Endothelial cell of umbilical vein (primary cell): Measurements from ENCODE around the gene CHML. TPM values are rescaled to one million over a fixed set of nuclear protein-coding genes. Genes with fewer than 3 reads are reported as not detected.

Experiments
- BruUV-seq: library from RNA; stranded (reverse); fragments of 400-500 nt; replicated peaks from 2 replicates; lab custom pipeline; 2021; lab: Mats Ljungman, UMichigan
- CTCF ChIA-PET: fragments of 300-600, 350-600 bp; sonication (Branson Sonifier 250); formaldehyde crosslinking; loops from one replicate; lab custom pipeline; 2021; ENCODE audit warnings: antibody characterized with exemption, inconsistent platforms; lab: Charles Lee
- POLR2A ChIA-PET: fragments of 300-600, 350-600 bp; sonication (Branson Sonifier 250); formaldehyde crosslinking; loops from one replicate; lab custom pipeline; 2021; ENCODE audit warnings: antibody characterized with exemption, inconsistent platforms; lab: Charles Lee
- DNase-seq: peaks from one replicate; pipeline ENCODE4 v3.0.0-alpha.2; 2011; ENCODE audit warnings: low read depth, low spot score
- FAIRE-seq: peaks from 2 replicates; lab custom pipeline; 2011; peaks lifted over from hg19 to GRCh38; lab: Jason Lieb, UNC
- H2AFZ ChIP-seq: 2 replicates; pipeline ENCODE4 v1.6.0; 2012; ENCODE audit warnings: low read depth, low read length, control low read depth, inconsistent platforms
- H3K27ac ChIP-seq: 2 replicates; pipeline ENCODE4 v1.5.1; 2011; ENCODE audit warnings: low read depth, mild to moderate bottlenecking, control low read depth, low read length, moderate library complexity; ENCODE audit not compliant: insufficient read depth
- H3K27me3 ChIP-seq, 2 experiments: 2 replicates each; pipeline versions ENCODE4 v1.6.0 to v1.6.1; 2011; ENCODE audit warnings: low read length in 2 of 2, mixed read lengths in 1 of 2; ENCODE audit not compliant: control insufficient read depth in 2 of 2, insufficient read depth in 2 of 2
- H3K36me3 ChIP-seq, 2 experiments: 2 replicates in 1 of 2; 3 replicates in 1 of 2; pipeline ENCODE4 v1.5.1; 2011; ENCODE audit warnings: low read length in 2 of 2, mild to moderate bottlenecking in 1 of 2, moderate library complexity in 1 of 2; ENCODE audit not compliant: control insufficient read depth in 2 of 2, insufficient read depth in 2 of 2; ENCODE audit errors: extremely low read depth in 1 of 2
- H3K4me1 ChIP-seq: 3 replicates; pipeline ENCODE4 v1.5.1; 2011; ENCODE audit warnings: mild to moderate bottlenecking, low read length; ENCODE audit not compliant: control insufficient read depth, insufficient read depth; ENCODE audit errors: extremely low read depth
- H3K4me2 ChIP-seq: 2 replicates; pipeline ENCODE4 v1.6.1; 2011; ENCODE audit warnings: low read length, control low read depth, mixed read lengths; ENCODE audit not compliant: insufficient read depth
- H3K4me3 ChIP-seq, 3 experiments: fragments of 200-600 bp in 1 of 3; sonication (generic), shearing (Covaris generic) in 1 of 3; replicated peaks in 1 of 3; 2 replicates each; pipeline ENCODE4 v1.5.1; 2011 to 2016; ENCODE audit warnings: control low read depth in 3 of 3, low read length in 3 of 3, mild to moderate bottlenecking in 2 of 3, inconsistent platforms in 1 of 3, low read depth in 1 of 3, moderate library complexity in 1 of 3; ENCODE audit not compliant: insufficient read depth in 1 of 3
- H3K79me2 ChIP-seq: 2 replicates; pipeline ENCODE4 v1.6.0; 2012; ENCODE audit warnings: low read length, inconsistent platforms; ENCODE audit not compliant: control insufficient read depth, insufficient read depth
- H3K9ac ChIP-seq: replicated peaks from 2 replicates; pipeline ENCODE3; 2011; ENCODE audit warnings: low read length, control low read depth; ENCODE audit not compliant: insufficient read depth; ENCODE audit errors: extremely low read depth
- H3K9me1 ChIP-seq: replicated peaks from 3 replicates; pipeline ENCODE4 v1.6.0; 2011; ENCODE audit warnings: mild to moderate bottlenecking, low read length; ENCODE audit not compliant: control insufficient read depth, insufficient read depth; ENCODE audit errors: extremely low read depth
- H3K9me3 ChIP-seq: replicated peaks from 2 replicates; pipeline ENCODE4 v1.5.1; 2012; ENCODE audit warnings: low read length, inconsistent platforms; ENCODE audit not compliant: control insufficient read depth, insufficient read depth
- H4K20me1 ChIP-seq: replicated peaks from 2 replicates; pipeline ENCODE3; 2011; ENCODE audit warnings: mild to moderate bottlenecking, low read length; ENCODE audit not compliant: control insufficient read depth, insufficient read depth; ENCODE audit errors: extremely low read depth
- EZH2 ChIP-seq: IDR thresholded peaks from 2 replicates; pipeline ENCODE4 v1.6.1; 2012; ENCODE audit warnings: borderline replicate concordance, low read depth, mild to moderate bottlenecking, moderate library complexity, low read length, inconsistent platforms; ENCODE audit not compliant: severe bottlenecking
- FOS ChIP-seq: IDR thresholded peaks from 2 replicates; pipeline ENCODE4 v1.6.1; 2011; ENCODE audit warnings: mild to moderate bottlenecking, low read length, moderate library complexity, borderline replicate concordance; ENCODE audit not compliant: insufficient read depth
- GATA2 ChIP-seq: IDR thresholded peaks from 2 replicates; pipeline ENCODE4 v1.7.0; 2011; ENCODE audit warnings: low read depth, mild to moderate bottlenecking, moderate library complexity, mixed read lengths, low read length; ENCODE audit not compliant: insufficient read length, insufficient read depth
- JUN ChIP-seq: IDR thresholded peaks from 2 replicates; pipeline ENCODE4 v1.6.1; 2011; ENCODE audit warnings: borderline replicate concordance, low read depth; ENCODE audit not compliant: insufficient read length, insufficient read depth
- MAX ChIP-seq: IDR thresholded peaks from 2 replicates; pipeline ENCODE4 v1.6.1; 2011; ENCODE audit not compliant: insufficient read depth, insufficient read length
- MYC ChIP-seq: IDR thresholded peaks from one replicate; pipeline ENCODE4 v1.6.1; 2011; ENCODE audit warnings: mild to moderate bottlenecking, low read depth, low read length
- POLR2A ChIP-seq: IDR thresholded peaks from 2 replicates; pipeline ENCODE4 v1.6.1; 2012; ENCODE audit warnings: low read depth, mild to moderate bottlenecking, control low read depth, low read length
- POLR2AphosphoS5 ChIP-seq: IDR thresholded peaks from 2 replicates; pipeline ENCODE4 v1.6.1; 2012; ENCODE audit warnings: low read depth, mild to moderate bottlenecking, control low read depth, low read length, moderate library complexity; ENCODE audit not compliant: insufficient read depth
- dilution Hi-C: fragments of 300-500 bp; cut with MboI; formaldehyde crosslinking; loops from one replicate; pipeline ENCODE4 v1.15.0; 2019; ENCODE audit warnings: low sequenced_read_pairs; ENCODE audit not compliant: extremely low pct_ligation_motif_present
- intact Hi-C: fragments of 100-400 bp; cut with micrococcal nuclease; formaldehyde crosslinking; loops from one replicate; pipeline ENCODE4 v1.10.0; 2022
- polyA plus RNA-seq, 4 experiments: library from polyadenylated mRNA; depleted of rRNA in 3 of 4; stranded (reverse) in 3 of 4; unstranded in 1 of 4; fragments of >200 nt; gene quantifications; 2 replicates each; pipeline versions ENCODE4 v1.2.1 to v1.2.3, GENCODE V29; 2011 to 2012; ENCODE audit warnings: missing spikeins in 1 of 4
- total RNA-seq: library from RNA; stranded (reverse); gene quantifications from 2 replicates; pipeline ENCODE4 v1.2.3, GENCODE V29; 2021
- TF ChIP-seq, protein P1 (sequence below), 2 donors: IDR thresholded peaks; 1 replicate in 1 of 2; 2 replicates in 1 of 2; pipeline ENCODE4 v1.5.1; 2011; ENCODE audit warnings: low read length in 2 of 2, mild to moderate bottlenecking in 2 of 2, moderate library complexity in 2 of 2, control low read depth in 1 of 2, inconsistent platforms in 1 of 2, low read depth in 1 of 2; ENCODE audit not compliant: insufficient read depth in 1 of 2; ENCODE audit errors: extremely low read depth in 1 of 2

The CHML gene
- total and polyA plus RNA-seq, 2 donors (not counting 3 experiments of a cell fraction or from before 2014, with no cell fraction given) = 3.3 to 22.3 TPM

- Histone ChIP-seq H3K36me3 (peaks cover 0 to 5% of the 10 kb centered on the region in 2 experiments), H2AFZ (no peak overlapping the region), H3K9me3 (no peaks in the 10 kb centered on the region), H3K4me2 (no peak overlapping the region), H3K27me3 (no peaks in the 10 kb centered on the region), H3K9ac (no peak overlapping the region), H4K20me1 (no peaks in the 10 kb centered on the region), H3K4me3 (no peak overlapping the region), H3K4me1 (no peaks in the 10 kb centered on the region), H3K9me1 (no peaks in the 10 kb centered on the region), H3K27ac (no peak overlapping the region), H3K79me2 (no peaks in the 10 kb centered on the region)
- intact Hi-C loops = no loop called here
- dilution Hi-C loops = no loop called here
- no peak for DNase-seq
- TF ChIP-seq EZH2 = no peak
- no peak for TF ChIP-seq JUN
- no peak for TF ChIP-seq GATA2
- no peak for TF ChIP-seq POLR2AphosphoS5
- no peak for TF ChIP-seq FOS
- TF ChIP-seq POLR2A = no peak
- no peak for TF ChIP-seq MAX
- TF ChIP-seq, protein P1, sequence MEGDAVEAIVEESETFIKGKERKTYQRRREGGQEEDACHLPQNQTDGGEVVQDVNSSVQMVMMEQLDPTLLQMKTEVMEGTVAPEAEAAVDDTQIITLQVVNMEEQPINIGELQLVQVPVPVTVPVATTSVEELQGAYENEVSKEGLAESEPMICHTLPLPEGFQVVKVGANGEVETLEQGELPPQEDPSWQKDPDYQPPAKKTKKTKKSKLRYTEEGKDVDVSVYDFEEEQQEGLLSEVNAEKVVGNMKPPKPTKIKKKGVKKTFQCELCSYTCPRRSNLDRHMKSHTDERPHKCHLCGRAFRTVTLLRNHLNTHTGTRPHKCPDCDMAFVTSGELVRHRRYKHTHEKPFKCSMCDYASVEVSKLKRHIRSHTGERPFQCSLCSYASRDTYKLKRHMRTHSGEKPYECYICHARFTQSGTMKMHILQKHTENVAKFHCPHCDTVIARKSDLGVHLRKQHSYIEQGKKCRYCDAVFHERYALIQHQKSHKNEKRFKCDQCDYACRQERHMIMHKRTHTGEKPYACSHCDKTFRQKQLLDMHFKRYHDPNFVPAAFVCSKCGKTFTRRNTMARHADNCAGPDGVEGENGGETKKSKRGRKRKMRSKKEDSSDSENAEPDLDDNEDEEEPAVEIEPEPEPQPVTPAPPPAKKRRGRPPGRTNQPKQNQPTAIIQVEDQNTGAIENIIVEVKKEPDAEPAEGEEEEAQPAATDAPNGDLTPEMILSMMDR (IDR thresholded peaks at IDR 0.05; ENCODE audit: extremely low read depth in 1 of 2, insufficient read depth in 1 of 2, low read depth in 1 of 2, low read length in 2 of 2) = no peak
- TF ChIP-seq MYC = no peak
- no TSS peak for BruUV-seq
- no peak for FAIRE-seq
- ChIA-PET POLR2A (no interaction called here), CTCF (interaction anchor here (1.1 to 2.9 kb wide), 2 partner anchors 18 to 20 kb away, joined by 3 to 14 read pairs; no protein-coding TSS in a partner anchor)
Observed at GRCh38 chr1:241590719-241591118, 49.5 kb downstream of the CHML start.

Other genes with a start within 250 kb of the CHML start
- 96.6 and 105 TPM in 2 replicates for gene FH, start 120.6 kb downstream of the CHML start, total RNA-seq
- gene FH, start 120.6 kb downstream of the CHML start, polyA plus RNA-seq = 33.0 and 41.9 TPM in 2 replicates
- gene KMO, start 108.0 kb downstream of the CHML start, total RNA-seq = not detected in 2 replicates
- gene KMO, start 108.0 kb downstream of the CHML start, polyA plus RNA-seq = not detected in 2 replicates
- gene OPN3, start within 50 bp of the CHML start, total RNA-seq = 22.0 and 23.9 TPM in 2 replicates
- 16.1 and 17.0 TPM in 2 replicates for gene OPN3, start within 50 bp of the CHML start, polyA plus RNA-seq
- not detected in 2 replicates for gene WDR64, start 11.9 kb upstream of the CHML start, total RNA-seq
- gene WDR64, start 11.9 kb upstream of the CHML start, polyA plus RNA-seq = not detected in 2 replicates
- 19.8 and 23.5 TPM in 2 replicates for gene EXO1, start 207.8 kb upstream of the CHML start, total RNA-seq
- gene EXO1, start 207.8 kb upstream of the CHML start, polyA plus RNA-seq = 2.2 and 4.1 TPM in 2 replicates